ENCODE measurements around the gene PI16. TPM values are rescaled to one million over a fixed set of nuclear protein-coding genes. Genes with fewer than 3 reads are reported as not detected.

The PI16 gene
- total RNA-seq, 1 donor from 2014 or later: not detected

DNA sequence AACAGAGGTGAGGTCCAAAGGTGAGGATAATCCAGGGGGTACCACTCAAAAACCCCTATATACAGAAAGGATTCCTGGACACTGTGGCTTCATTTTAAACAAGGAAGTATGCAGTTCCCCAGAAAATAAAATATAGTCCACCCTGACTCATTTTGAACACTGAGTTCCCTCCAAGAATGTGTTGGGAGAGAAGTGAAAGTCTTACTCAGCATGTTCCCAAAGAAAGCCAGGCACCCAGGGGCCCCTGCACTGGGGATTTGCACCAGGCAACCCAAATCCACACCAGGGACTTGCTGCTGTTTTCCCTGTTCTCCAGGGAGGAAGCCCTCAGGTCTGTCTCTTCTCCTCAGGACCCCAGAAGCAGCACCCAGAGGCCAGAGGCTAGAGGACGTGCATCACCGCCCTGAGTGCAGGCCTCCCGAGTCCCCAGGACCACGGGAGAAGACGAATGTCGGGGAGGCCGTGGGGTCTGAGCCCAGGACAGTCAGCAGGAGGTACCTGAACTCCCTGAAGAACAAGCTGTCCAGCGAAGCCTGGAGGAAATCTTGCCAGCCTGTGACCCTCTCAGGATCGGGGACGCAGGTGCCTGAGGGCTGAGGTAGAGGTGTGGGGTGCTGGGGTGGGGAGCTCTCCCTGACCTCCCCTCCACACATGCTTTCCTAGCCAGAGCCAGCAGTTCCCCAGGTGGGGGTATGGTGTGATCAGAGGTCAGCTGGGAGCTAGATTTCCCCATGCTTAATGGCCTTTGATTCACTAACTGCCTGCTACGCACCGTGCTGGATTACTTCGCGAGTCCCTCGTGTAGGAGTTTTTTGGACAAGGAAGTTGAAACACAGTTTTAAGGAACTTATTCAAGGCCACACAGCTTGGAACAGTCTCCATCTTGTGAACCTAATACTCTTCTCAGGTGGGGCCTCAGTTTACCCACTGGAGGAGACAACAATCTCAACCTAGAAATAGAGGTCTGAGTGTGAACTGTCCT, 54.2 kb downstream of the PI16 start:
- DNase-seq (ENCODE audit: low read depth): no peak
- H3K4me3 ChIP-seq (ENCODE audit: low read depth, low read length): no peak overlapping the region
- TF ChIP-seq, protein P1, sequence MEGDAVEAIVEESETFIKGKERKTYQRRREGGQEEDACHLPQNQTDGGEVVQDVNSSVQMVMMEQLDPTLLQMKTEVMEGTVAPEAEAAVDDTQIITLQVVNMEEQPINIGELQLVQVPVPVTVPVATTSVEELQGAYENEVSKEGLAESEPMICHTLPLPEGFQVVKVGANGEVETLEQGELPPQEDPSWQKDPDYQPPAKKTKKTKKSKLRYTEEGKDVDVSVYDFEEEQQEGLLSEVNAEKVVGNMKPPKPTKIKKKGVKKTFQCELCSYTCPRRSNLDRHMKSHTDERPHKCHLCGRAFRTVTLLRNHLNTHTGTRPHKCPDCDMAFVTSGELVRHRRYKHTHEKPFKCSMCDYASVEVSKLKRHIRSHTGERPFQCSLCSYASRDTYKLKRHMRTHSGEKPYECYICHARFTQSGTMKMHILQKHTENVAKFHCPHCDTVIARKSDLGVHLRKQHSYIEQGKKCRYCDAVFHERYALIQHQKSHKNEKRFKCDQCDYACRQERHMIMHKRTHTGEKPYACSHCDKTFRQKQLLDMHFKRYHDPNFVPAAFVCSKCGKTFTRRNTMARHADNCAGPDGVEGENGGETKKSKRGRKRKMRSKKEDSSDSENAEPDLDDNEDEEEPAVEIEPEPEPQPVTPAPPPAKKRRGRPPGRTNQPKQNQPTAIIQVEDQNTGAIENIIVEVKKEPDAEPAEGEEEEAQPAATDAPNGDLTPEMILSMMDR (conservative IDR thresholded peaks at IDR 0.05; ENCODE audit: low read depth, low read length): no peak

DNA sequence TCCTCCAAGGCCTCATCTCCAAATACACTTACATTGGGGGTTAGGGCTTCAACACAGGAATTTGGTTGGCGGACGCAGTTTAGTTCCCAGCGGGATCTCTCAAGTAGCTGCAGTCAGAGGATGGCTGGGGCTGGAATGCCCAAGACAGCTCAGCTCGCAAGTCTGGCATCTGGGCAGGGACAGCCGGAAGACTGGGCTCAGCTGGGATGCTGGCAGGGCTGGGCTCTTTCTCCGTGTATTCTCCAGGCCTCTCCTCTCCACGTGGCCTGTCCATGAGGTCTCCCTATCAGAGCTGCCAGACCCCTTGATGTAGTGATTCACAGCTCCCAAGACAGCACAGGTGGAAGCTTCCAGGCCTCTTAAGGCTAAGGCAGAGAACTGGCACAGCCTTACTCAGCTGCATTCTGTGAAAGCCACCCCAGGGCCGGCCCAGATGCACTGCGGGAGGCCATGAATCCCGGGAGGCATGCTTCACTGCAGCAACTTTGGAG, 55.9 kb downstream of the PI16 start:
- H3K4me3 ChIP-seq (ENCODE audit: low read depth, low read length): no peak overlapping the region
- TF ChIP-seq, protein P1 (conservative IDR thresholded peaks at IDR 0.05; ENCODE audit: low read depth, low read length): no peak
- DNase-seq (ENCODE audit: low read depth): no peak

DNA sequence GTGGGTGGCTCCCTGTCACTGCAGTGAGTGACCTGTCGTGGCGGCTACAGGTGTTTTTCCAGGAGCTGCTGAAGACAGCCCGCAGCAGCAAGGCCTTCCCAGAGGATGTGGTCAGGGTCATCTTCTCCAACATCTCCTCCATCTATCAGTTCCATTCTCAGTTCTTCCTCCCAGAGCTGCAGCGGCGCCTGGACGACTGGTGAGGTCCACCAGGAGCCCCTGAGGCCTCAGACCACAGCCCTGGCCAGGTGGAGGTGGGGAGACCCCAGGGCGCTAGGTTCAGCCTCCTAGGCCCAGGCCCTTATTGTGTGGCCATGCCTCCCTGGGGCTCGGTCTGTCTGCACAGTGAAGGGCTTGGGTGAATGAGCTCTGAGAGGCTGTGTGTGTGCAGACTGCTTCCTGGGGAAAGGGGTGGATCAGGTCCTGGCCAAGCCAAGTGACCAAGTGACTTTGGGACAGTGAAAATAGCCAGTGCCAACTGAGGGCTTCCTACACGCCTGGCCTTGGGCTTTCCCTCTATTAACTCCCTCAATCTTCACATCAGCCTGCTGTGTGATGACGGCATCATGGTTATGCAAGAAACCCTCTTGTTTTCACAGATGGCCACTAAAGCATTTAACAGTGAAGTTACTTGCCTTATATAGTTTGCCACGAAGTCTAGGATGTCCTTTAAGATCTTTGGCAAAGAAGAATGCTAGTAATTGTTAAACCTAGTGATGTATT, 57.3 kb downstream of the PI16 start:
- H3K4me3 ChIP-seq (ENCODE audit: low read depth, low read length): no peak overlapping the region
- no peak for DNase-seq (ENCODE audit: low read depth)
- TF ChIP-seq, protein P1 (conservative IDR thresholded peaks at IDR 0.05; ENCODE audit: low read depth, low read length): no peak

DNA sequence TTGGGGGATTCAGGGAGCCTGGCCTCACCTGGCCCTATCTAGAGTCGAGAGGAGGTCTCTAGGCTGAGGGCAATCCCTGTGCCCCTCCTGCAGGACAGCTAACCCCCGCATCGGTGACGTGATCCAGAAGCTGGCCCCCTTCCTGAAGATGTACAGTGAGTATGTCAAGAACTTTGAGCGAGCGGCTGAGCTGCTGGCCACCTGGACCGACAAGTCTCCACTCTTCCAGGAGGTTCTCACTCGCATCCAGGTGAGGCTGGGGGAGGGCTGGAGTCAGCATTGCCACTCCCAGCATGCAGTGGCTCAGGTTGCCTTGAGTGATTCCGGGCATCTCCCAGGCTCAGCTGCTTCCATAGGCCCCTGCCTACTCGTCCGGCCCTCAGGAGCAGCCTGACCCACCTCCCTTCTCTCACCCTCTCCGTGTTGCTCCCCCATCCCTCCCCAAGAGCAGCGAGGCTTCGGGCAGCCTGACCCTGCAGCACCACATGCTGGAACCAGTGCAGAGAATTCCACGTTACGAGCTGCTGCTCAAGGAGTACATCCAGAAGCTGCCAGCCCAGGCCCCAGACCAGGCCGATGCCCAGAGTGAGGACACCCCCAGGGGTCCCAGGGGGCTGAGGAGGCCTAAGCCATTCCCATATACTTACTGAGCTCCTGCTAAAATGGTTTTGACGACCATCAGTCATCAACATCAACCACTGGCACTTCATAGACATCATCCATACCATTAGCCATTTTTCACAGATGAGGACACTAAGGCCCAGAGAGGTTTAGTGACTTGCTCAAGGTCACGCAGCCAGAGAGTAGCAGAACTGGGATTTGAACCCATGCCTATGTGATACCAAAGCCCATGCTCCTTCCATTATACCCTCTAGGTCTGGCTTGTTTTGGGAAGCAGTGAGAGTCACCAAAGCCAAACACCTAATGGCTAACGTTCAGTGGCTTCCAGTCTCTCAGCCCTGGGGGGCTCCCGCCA, 59.3 kb downstream of the PI16 start:
- H3K4me3 ChIP-seq (ENCODE audit: low read depth, low read length): no peak overlapping the region
- no peak for DNase-seq (ENCODE audit: low read depth)
- TF ChIP-seq, protein P1 (conservative IDR thresholded peaks at IDR 0.05; ENCODE audit: low read depth, low read length): no peak

Other genes with a start within 250 kb of the PI16 start
- gene CPNE5, start 115.3 kb upstream of the PI16 start, total RNA-seq: 0.58 TPM in 1 of 2 replicates, not detected in the other
- gene PPIL1, start 79.9 kb upstream of the PI16 start, total RNA-seq: 26.6 and 76.6 TPM in 2 replicates
- 16.3 and 18.7 TPM in 2 replicates for gene C6orf89, start 68.8 kb upstream of the PI16 start, total RNA-seq
- 235 and 275 TPM in 2 replicates for gene MTCH1, start 31.5 kb downstream of the PI16 start, total RNA-seq
- gene FGD2, start 50.9 kb downstream of the PI16 start, total RNA-seq: not detected in 2 replicates
- gene PIM1, start 215.4 kb downstream of the PI16 start, total RNA-seq: 20.9 and 25.9 TPM in 2 replicates

All from epithelial cell of proximal tubule (primary cell).